Measurements from ENCODE around the gene CCAR1.
"Not testable (repeated sequence)": the region's sequence is repeated elsewhere in the genome, so short reads cannot be mapped to it uniquely, and the experiment has no call there.

CCAR1 gene

GRCh38 chr10:68767407-68767806 is 46.4 kb downstream of the CCAR1 start:
- not testable (repeated sequence) for DNase-seq

- no peak for DNase-seq
Observed at GRCh38 chr10:68781613-68782574, 60.9 kb downstream of the CCAR1 start.

- no peak for DNase-seq
Observed at GRCh38 chr10:68784476-68784875, 63.4 kb downstream of the CCAR1 start.

GRCh38 chr10:68787813-68788212 is 66.8 kb downstream of the CCAR1 start:
- no peak for DNase-seq

GRCh38 chr10:68790476-68790875 is 69.4 kb downstream of the CCAR1 start:
- DNase-seq, result no peak

- DNase-seq, result no peak
Observed at GRCh38 chr10:68792115-68792514, 71.1 kb downstream of the CCAR1 start.

GRCh38 chr10:68795886-68796532 is 75.0 kb downstream of the CCAR1 start:
- no peak for DNase-seq

- DNase-seq, result no peak
Observed at GRCh38 chr10:68796605-68797004, 75.6 kb downstream of the CCAR1 start.

GRCh38 chr10:68800211-68800610 is 79.2 kb downstream of the CCAR1 start:
- DNase-seq, result no peak

- no peak for DNase-seq
Observed at GRCh38 chr10:68804692-68805091, 83.7 kb downstream of the CCAR1 start.

- not testable (repeated sequence) for DNase-seq
Observed at GRCh38 chr10:68810830-68811229, 89.8 kb downstream of the CCAR1 start.

GRCh38 chr10:68811314-68812009 is 90.4 kb downstream of the CCAR1 start:
- no peak for DNase-seq

- no peak for DNase-seq
Observed at GRCh38 chr10:68812420-68812819, 91.4 kb downstream of the CCAR1 start.

- DNase-seq, result no peak
Observed at GRCh38 chr10:68813559-68813958, 92.5 kb downstream of the CCAR1 start.

- DNase-seq, result no peak
Observed at GRCh38 chr10:68816796-68817412, 95.9 kb downstream of the CCAR1 start.

- not testable (repeated sequence) for DNase-seq
Observed at GRCh38 chr10:68820359-68820758, 99.3 kb downstream of the CCAR1 start.

GRCh38 chr10:68822626-68823025 is 101.6 kb downstream of the CCAR1 start:
- not testable (repeated sequence) for DNase-seq

GRCh38 chr10:68826764-68827591 is 105.9 kb downstream of the CCAR1 start, which contains the start of gene STOX1:
STOX1 (plus strand) TSS chr10:68827531; CDS start chr10:68827624, 93 bp downstream.
- DNase-seq, result peak; percentile 49

- not testable (repeated sequence) for DNase-seq
Observed at GRCh38 chr10:68827592-68827959, 106.5 kb downstream of the CCAR1 start.

- DNase-seq, result not testable (repeated sequence)
Observed at GRCh38 chr10:68828083-68828601, 107.1 kb downstream of the CCAR1 start.

GRCh38 chr10:68828833-68829232 is 107.8 kb downstream of the CCAR1 start:
- DNase-seq, result no peak

GRCh38 chr10:68829521-68829920 is 108.5 kb downstream of the CCAR1 start:
- no peak for DNase-seq

All from activated CD4-positive, alpha-beta T cell treated with anti-CD3 and anti-CD28 coated beads, Interleukin-2, amount 50 U/mL, for 1 hour (primary cell).